ENCODE results near the gene AUTS2.

AUTS2 gene

GRCh38 chr7:70032649-70033048 lies 434.4 kb downstream of the AUTS2 start:
- Histone ChIP-seq H3K27me3 (no peaks in the 10 kb centered on the region), H3K27ac (no peak overlapping the region)
- intact Hi-C loops (cut with DNase I; ENCODE audit: low total_unique reads): no loop called here

GRCh38 chr7:70033226-70033625 lies 435.0 kb downstream of the AUTS2 start:
- Histone ChIP-seq H3K36me3 (no peaks in the 10 kb centered on the region), H3K4me3 (no peak overlapping the region), H3K9me3 (no peaks in the 10 kb centered on the region), H3K27ac (no peak overlapping the region), H3K4me1 (no peaks in the 10 kb centered on the region), H3K27me3 (no peaks in the 10 kb centered on the region)
- intact Hi-C loops (cut with DNase I; ENCODE audit: low total_unique reads): no loop called here
- no peak for DNase-seq
- no peak for TF ChIP-seq CTCF (IDR thresholded peaks at IDR 0.05)

More at GRCh38 chr7:70032649-70033048, 434.4 kb downstream of the AUTS2 start:
- Histone ChIP-seq H3K4me1 (no peaks in the 10 kb centered on the region), H3K4me3 (no peak overlapping the region), H3K9me3 (no peaks in the 10 kb centered on the region), H3K36me3 (no peaks in the 10 kb centered on the region)
- DNase-seq: no peak
- no peak for TF ChIP-seq CTCF (IDR thresholded peaks at IDR 0.05)

- no peak overlapping the region for H3K4me3 ChIP-seq
- no peaks in the 10 kb centered on the region for H3K4me1 ChIP-seq
- TF ChIP-seq CTCF (IDR thresholded peaks at IDR 0.05): no peak
- intact Hi-C loops (cut with DNase I; ENCODE audit: low total_unique reads): no loop called here
- no peak overlapping the region for H3K27ac ChIP-seq
- no peak for DNase-seq
- H3K36me3 ChIP-seq: no peaks in the 10 kb centered on the region
- H3K27me3 ChIP-seq: no peaks in the 10 kb centered on the region
- H3K9me3 ChIP-seq: no peaks in the 10 kb centered on the region
Observed at GRCh38 chr7:70034999-70035398, 436.7 kb downstream of the AUTS2 start.

- no peak for TF ChIP-seq CTCF (IDR thresholded peaks at IDR 0.05)
- Histone ChIP-seq H3K9me3 (no peaks in the 10 kb centered on the region), H3K36me3 (no peaks in the 10 kb centered on the region), H3K27me3 (no peaks in the 10 kb centered on the region), H3K27ac (no peak overlapping the region), H3K4me1 (no peaks in the 10 kb centered on the region), H3K4me3 (no peak overlapping the region)
- intact Hi-C loops (cut with DNase I; ENCODE audit: low total_unique reads): no loop called here
- DNase-seq: no peak
Observed at GRCh38 chr7:70035519-70035918, 437.2 kb downstream of the AUTS2 start.

GRCh38 chr7:70035955-70036354 lies 437.7 kb downstream of the AUTS2 start:
- Histone ChIP-seq H3K9me3 (no peaks in the 10 kb centered on the region), H3K4me1 (no peaks in the 10 kb centered on the region), H3K27ac (no peak overlapping the region), H3K27me3 (no peaks in the 10 kb centered on the region), H3K4me3 (no peak overlapping the region), H3K36me3 (no peaks in the 10 kb centered on the region)
- DNase-seq: no peak
- no peak for TF ChIP-seq CTCF (IDR thresholded peaks at IDR 0.05)
- intact Hi-C loops (cut with DNase I; ENCODE audit: low total_unique reads): no loop called here

- H3K4me1 ChIP-seq: no peaks in the 10 kb centered on the region
- DNase-seq: no peak
- TF ChIP-seq CTCF (IDR thresholded peaks at IDR 0.05): no peak
- no peak overlapping the region for H3K27ac ChIP-seq
- no peaks in the 10 kb centered on the region for H3K27me3 ChIP-seq
- no peak overlapping the region for H3K4me3 ChIP-seq
- H3K9me3 ChIP-seq: no peaks in the 10 kb centered on the region
- intact Hi-C loops (cut with DNase I; ENCODE audit: low total_unique reads): no loop called here
- no peaks in the 10 kb centered on the region for H3K36me3 ChIP-seq
Observed at GRCh38 chr7:70036695-70037094, 438.4 kb downstream of the AUTS2 start.
